EH (cell line): ENCODE data around the gene ABHD5.
"Not testable (repeated sequence)": the region's sequence is repeated elsewhere in the genome, so short reads cannot be mapped to it uniquely, and the experiment has no call there.

Source experiments
- DNase-seq: peaks from one replicate; pipeline ENCODE4 v3.0.0-alpha.2; 2015; ENCODE audit warnings: low read depth

Gene ABHD5

GRCh38 chr3:43690400-43691119, at the start of gene ABHD5:
Gene ABHD5 (plus strand): TSS chr3:43690938. CDS start chr3:43690993, 55 bp downstream.
- peak; percentile 93 for DNase-seq

- peak; percentile 64 for DNase-seq
Measured at GRCh38 chr3:43641306-43642114, 49.2 kb upstream of the ABHD5 start.

GRCh38 chr3:43644443-43644842, 46.3 kb upstream of the ABHD5 start:
- DNase-seq = no peak

- DNase-seq = no peak
Measured at GRCh38 chr3:43647331-43648166, 43.2 kb upstream of the ABHD5 start.

- DNase-seq = no peak
Measured at GRCh38 chr3:43648957-43649356, 41.8 kb upstream of the ABHD5 start.

- no peak for DNase-seq
Measured at GRCh38 chr3:43649365-43649968, 41.3 kb upstream of the ABHD5 start.

GRCh38 chr3:43650345-43650744, 40.4 kb upstream of the ABHD5 start:
- DNase-seq = no peak

- DNase-seq = not testable (repeated sequence)
Measured at GRCh38 chr3:43656390-43656789, 34.3 kb upstream of the ABHD5 start.

- no peak for DNase-seq
Measured at GRCh38 chr3:43659250-43659880, 31.4 kb upstream of the ABHD5 start.

- not testable (repeated sequence) for DNase-seq
Measured at GRCh38 chr3:43661376-43661775, 29.4 kb upstream of the ABHD5 start.

- not testable (repeated sequence) for DNase-seq
Measured at GRCh38 chr3:43665011-43665410, 25.7 kb upstream of the ABHD5 start.

GRCh38 chr3:43670635-43671522, 19.9 kb upstream of the ABHD5 start:
- DNase-seq = no peak

- no peak for DNase-seq
Measured at GRCh38 chr3:43674345-43675085, 16.2 kb upstream of the ABHD5 start.

GRCh38 chr3:43675593-43675992, 15.1 kb upstream of the ABHD5 start:
- no peak for DNase-seq

GRCh38 chr3:43676441-43676840, 14.3 kb upstream of the ABHD5 start:
- DNase-seq = no peak

- DNase-seq = not testable (repeated sequence)
Measured at GRCh38 chr3:43678375-43678774, 12.4 kb upstream of the ABHD5 start.

- not testable (repeated sequence) for DNase-seq
Measured at GRCh38 chr3:43678887-43679449, 11.8 kb upstream of the ABHD5 start.

- DNase-seq = not testable (repeated sequence)
Measured at GRCh38 chr3:43680857-43681256, 9.9 kb upstream of the ABHD5 start.

- no peak for DNase-seq
Measured at GRCh38 chr3:43684944-43685343, 5.8 kb upstream of the ABHD5 start.
